Hepatocyte (in vitro differentiated cells): ENCODE measurements around the gene EFEMP2. TPM values are rescaled to one million over a fixed set of nuclear protein-coding genes. Genes with fewer than 3 reads are reported as not detected.
"Not testable (repeated sequence)": the region's sequence is repeated elsewhere in the genome, so short reads cannot be mapped to it uniquely, and the experiment has no call there.

ENCODE experiments used
- DNase-seq: peaks from one replicate; pipeline ENCODE4 v3.0.0-alpha.2; 2016; ENCODE audit warnings: low spot score
- H2AFZ ChIP-seq: fragments of 200-600 bp; sonication (generic); 2 replicates; pipeline ENCODE4 v1.6.0; 2016; ENCODE audit warnings: antibody characterized with exemption, mild to moderate bottlenecking
- H3K27ac ChIP-seq: fragments of 200-600 bp; sonication (generic); 2 replicates; pipeline ENCODE4 v1.5.1; 2016; ENCODE audit warnings: mild to moderate bottlenecking
- H3K27me3 ChIP-seq: fragments of 200-600 bp; sonication (generic); 2 replicates; pipeline ENCODE4 v1.6.1; 2016
- H3K36me3 ChIP-seq: fragments of 200-600 bp; sonication (generic); replicated peaks from 2 replicates; pipeline ENCODE4 v1.5.1; 2016; ENCODE audit warnings: low read depth; ENCODE audit not compliant: insufficient read depth
- H3K4me1 ChIP-seq: fragments of 200-600 bp; sonication (generic); 2 replicates; pipeline ENCODE4 v1.5.1; 2016; ENCODE audit warnings: mild to moderate bottlenecking, moderate library complexity; ENCODE audit not compliant: insufficient read depth
- H3K4me2 ChIP-seq: fragments of 200-600 bp; sonication (generic); 2 replicates; pipeline ENCODE4 v1.6.0; 2016
- H3K4me3 ChIP-seq: fragments of 200-600 bp; sonication (generic); 2 replicates; pipeline ENCODE4 v1.5.1; 2016; ENCODE audit warnings: mild to moderate bottlenecking
- H3K79me2 ChIP-seq: fragments of 200-600 bp; sonication (generic); 2 replicates; pipeline ENCODE4 v1.6.0; 2017; ENCODE audit warnings: mild to moderate bottlenecking
- H3K9me2 ChIP-seq: fragments of 200-600 bp; sonication (generic); replicated peaks from 2 replicates; pipeline ENCODE4 v1.6.0; 2017; ENCODE audit warnings: mild to moderate bottlenecking; ENCODE audit not compliant: insufficient read depth
- H3K9me3 ChIP-seq: fragments of 200-600 bp; sonication (generic); 2 replicates; pipeline ENCODE4 v1.5.1; 2016; ENCODE audit warnings: low read depth, mild to moderate bottlenecking
- H4K20me1 ChIP-seq: fragments of 200-600 bp; sonication (generic); 2 replicates; pipeline ENCODE4 v1.6.0; 2016; ENCODE audit warnings: mild to moderate bottlenecking; ENCODE audit not compliant: insufficient read depth, poor library complexity, severe bottlenecking
- EZH2 ChIP-seq: fragments of 200-600 bp; sonication (generic); IDR thresholded peaks from 2 replicates; pipeline ENCODE4 v1.6.1; 2016; ENCODE audit warnings: antibody characterized with exemption, mild to moderate bottlenecking, borderline replicate concordance
- EZH2phosphoT487 ChIP-seq: fragments of 200-600 bp; sonication (generic); IDR thresholded peaks from one replicate; pipeline ENCODE4 v1.6.1; 2018; ENCODE audit warnings: antibody characterized with exemption, mild to moderate bottlenecking, low read depth, moderate library complexity; ENCODE audit not compliant: unreplicated experiment, severe bottlenecking
- WGBS: methylation state at CpG from one replicate; pipeline ENCODE4 v1.1.6; 2016; ENCODE audit warnings: low lambda C conversion rate; ENCODE audit errors: missing lambda C conversion rate; 5-methylcytosine and 5-hydroxymethylcytosine counted together
- polyA plus RNA-seq: library from polyadenylated mRNA; unstranded; fragments of >200 nt; fragmentation: Nextera tagmentation; extraction: Ambion mirVana; gene quantifications from 2 replicates; pipeline ENCODE4 v1.2.1, GENCODE V29; 2016
- total RNA-seq: library from RNA; depleted of rRNA; stranded (reverse); fragments of >200 nt; gene quantifications from 2 replicates; pipeline ENCODE4 v1.2.3, GENCODE V29; 2014
- TF ChIP-seq, protein P1 (sequence below): fragments of 200-600 bp; sonication (generic); IDR thresholded peaks from 2 replicates; pipeline ENCODE4 v1.5.1; 2016; ENCODE audit warnings: antibody characterized with exemption, mild to moderate bottlenecking; ENCODE audit not compliant: poor library complexity

EFEMP2 gene
- total and polyA plus RNA-seq, 2 experiments from 2014 or later, result 65.2 to 197 TPM

DNA sequence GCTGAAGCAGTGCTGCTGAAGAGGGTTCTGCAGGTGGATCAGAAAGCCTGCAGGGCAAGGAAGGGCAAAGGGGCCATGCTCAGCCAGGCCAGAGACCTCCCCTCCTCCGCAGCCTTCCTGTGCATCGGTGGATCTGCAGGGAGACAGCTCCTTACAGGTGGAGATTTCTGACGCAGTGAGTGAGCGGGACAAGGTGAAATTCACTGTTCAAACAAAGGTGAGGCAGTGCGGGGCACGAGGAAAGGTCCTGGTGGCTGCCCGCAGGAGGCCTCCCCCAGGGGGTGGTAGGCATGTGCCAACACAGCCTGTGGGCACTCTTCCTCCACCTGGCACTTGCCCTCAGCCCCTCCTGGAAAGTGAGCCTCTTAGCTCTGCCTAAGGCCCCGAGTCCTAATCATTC lies 23.2 kb downstream of the EFEMP2 start:
- no peak overlapping the region for H3K27ac ChIP-seq
- peaks cover 17% of the 10 kb centered on the region for H3K4me1 ChIP-seq
- H2AFZ ChIP-seq, result no peak overlapping the region
- H3K9me2 ChIP-seq, result no peaks in the 10 kb centered on the region
- 59% methylated on average over 8 of the region's 8 CpGs for WGBS
- no peak overlapping the region for H3K4me3 ChIP-seq
- H3K36me3 ChIP-seq, result no peaks in the 10 kb centered on the region
- peaks cover 8% of the 10 kb centered on the region for H4K20me1 ChIP-seq
- H3K27me3 ChIP-seq, result no peaks in the 10 kb centered on the region
- DNase-seq, result peak; percentile 15
- H3K4me2 ChIP-seq, result no peak overlapping the region
- no peaks in the 10 kb centered on the region for H3K9me3 ChIP-seq
- TF ChIP-seq EZH2phosphoT487, result no peak
- no peak for TF ChIP-seq EZH2
- TF ChIP-seq, protein P1, sequence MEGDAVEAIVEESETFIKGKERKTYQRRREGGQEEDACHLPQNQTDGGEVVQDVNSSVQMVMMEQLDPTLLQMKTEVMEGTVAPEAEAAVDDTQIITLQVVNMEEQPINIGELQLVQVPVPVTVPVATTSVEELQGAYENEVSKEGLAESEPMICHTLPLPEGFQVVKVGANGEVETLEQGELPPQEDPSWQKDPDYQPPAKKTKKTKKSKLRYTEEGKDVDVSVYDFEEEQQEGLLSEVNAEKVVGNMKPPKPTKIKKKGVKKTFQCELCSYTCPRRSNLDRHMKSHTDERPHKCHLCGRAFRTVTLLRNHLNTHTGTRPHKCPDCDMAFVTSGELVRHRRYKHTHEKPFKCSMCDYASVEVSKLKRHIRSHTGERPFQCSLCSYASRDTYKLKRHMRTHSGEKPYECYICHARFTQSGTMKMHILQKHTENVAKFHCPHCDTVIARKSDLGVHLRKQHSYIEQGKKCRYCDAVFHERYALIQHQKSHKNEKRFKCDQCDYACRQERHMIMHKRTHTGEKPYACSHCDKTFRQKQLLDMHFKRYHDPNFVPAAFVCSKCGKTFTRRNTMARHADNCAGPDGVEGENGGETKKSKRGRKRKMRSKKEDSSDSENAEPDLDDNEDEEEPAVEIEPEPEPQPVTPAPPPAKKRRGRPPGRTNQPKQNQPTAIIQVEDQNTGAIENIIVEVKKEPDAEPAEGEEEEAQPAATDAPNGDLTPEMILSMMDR, result no peak
- peaks cover 6% of the 10 kb centered on the region for H3K79me2 ChIP-seq

DNA sequence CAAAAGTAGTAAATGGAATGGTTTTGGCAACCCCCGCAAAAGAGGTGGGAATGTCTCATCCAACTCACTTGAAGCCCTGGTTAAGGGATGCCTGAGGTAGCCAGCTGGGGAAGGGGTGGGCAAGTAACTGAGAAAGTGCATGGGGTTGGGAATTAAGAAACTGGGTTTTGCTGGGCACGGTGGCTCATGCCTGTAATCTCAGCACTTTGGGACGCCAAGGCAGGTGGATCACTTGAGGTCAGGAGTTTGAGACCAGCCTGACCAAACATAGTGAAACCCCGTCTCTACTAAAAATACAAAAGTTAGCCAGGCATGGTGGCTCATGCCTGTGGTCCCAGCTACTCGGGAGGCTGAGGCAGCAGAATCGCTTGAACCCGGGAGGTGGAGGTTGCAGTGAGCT lies 23.9 kb downstream of the EFEMP2 start:
- H3K9me3 ChIP-seq, DNase-seq, H2AFZ ChIP-seq, H4K20me1 ChIP-seq, H3K36me3 ChIP-seq, H3K4me2 ChIP-seq, H3K27me3 ChIP-seq, H3K9me2 ChIP-seq, H3K4me3 ChIP-seq, H3K79me2 ChIP-seq, H3K27ac ChIP-seq: not testable (repeated sequence)
- H3K4me1 ChIP-seq, result peaks cover 18% of the 10 kb centered on the region
- WGBS, result 71% methylated on average over 7 of the region's 7 CpGs

DNA sequence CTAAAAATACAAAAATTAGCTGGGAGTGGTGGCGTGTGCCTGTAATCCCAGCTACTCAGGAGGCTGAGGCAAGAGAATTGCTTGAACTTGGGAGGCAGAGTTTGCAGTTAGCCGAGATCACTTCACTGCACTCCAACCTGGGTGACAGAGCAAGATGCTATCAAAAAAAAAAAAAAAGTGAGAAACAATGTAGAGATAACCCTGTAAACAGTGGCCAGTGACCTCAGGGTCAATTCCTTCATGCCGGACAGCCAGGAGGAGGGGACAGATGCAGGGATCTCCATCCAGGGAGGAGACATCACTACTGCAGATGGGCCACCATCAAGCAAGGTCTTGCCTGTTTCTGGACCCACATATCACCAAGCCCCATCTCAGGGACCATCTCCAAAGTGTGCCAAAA lies 24.9 kb downstream of the EFEMP2 start:
- TF ChIP-seq EZH2 (no peak), EZH2phosphoT487 (no peak)
- TF ChIP-seq, protein P1, result no peak
- WGBS, result 68% methylated on average over 3 of the region's 3 CpGs
- Histone ChIP-seq H3K27ac (no peak overlapping the region), H3K27me3 (no peaks in the 10 kb centered on the region), H2AFZ (no peak overlapping the region), H3K9me2 (no peaks in the 10 kb centered on the region), H3K4me1 (peaks cover 9% of the 10 kb centered on the region), H3K36me3 (no peaks in the 10 kb centered on the region), H3K79me2 (no peaks in the 10 kb centered on the region), H3K9me3 (no peaks in the 10 kb centered on the region), H3K4me2 (no peak overlapping the region), H3K4me3 (no peak overlapping the region), H4K20me1 (no peaks in the 10 kb centered on the region)
- no peak for DNase-seq

DNA sequence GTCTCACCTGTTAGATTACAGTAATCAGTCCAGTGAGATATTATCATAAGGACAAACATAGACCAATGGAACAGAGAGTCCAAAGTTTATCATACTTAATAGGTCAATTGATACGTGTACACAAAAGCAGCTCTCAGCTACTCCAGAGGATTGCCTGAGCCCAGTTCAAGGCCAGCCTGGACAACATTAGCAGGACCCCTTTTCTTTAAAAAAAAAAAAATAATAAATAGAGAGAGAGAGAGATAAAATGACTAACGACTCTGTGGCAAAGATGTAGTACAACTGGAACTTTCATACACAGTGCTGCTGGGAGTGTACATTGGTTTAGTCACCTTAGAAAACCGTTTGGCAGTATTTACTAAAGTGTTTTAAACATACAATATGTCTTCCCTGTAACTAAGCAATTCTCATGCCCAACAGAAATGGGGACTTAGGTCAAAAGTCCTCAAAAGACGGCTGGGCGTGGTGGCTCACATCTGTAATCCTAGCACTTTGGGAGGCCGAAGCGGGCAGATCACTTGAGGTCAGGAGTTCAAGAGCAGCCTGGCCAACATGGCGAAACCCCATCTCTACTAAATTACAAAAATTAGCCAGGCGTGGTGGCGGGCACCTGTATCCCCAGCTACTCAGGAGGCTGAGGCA lies 28.2 kb downstream of the EFEMP2 start:
- no peaks in the 10 kb centered on the region for H3K79me2 ChIP-seq
- peak overlapping the region; percentile 75 for H3K27ac ChIP-seq
- no peaks in the 10 kb centered on the region for H3K9me2 ChIP-seq
- H3K36me3 ChIP-seq, result no peaks in the 10 kb centered on the region
- no peaks in the 10 kb centered on the region for H3K27me3 ChIP-seq
- WGBS, result 76% methylated on average over 10 of the region's 10 CpGs
- peaks cover 8% of the 10 kb centered on the region for H3K4me1 ChIP-seq
- H4K20me1 ChIP-seq, result no peaks in the 10 kb centered on the region
- no peaks in the 10 kb centered on the region for H3K9me3 ChIP-seq
- no peak overlapping the region for H3K4me3 ChIP-seq
- DNase-seq, result peak; percentile 22
- no peak overlapping the region for H2AFZ ChIP-seq
- peak overlapping the region; percentile 43 for H3K4me2 ChIP-seq
- TF ChIP-seq EZH2 (no peak), EZH2phosphoT487 (no peak)
- TF ChIP-seq, protein P1, result no peak
